HUES64 (cell line): ENCODE data around the gene BTF3.
"Not testable (repeated sequence)": the region's sequence is repeated elsewhere in the genome, so short reads cannot be mapped to it uniquely, and the experiment has no call there.

Experiments
- H3K27ac ChIP-seq: 2 replicates; pipeline ENCODE4 v1.7.0; 2013; ENCODE audit warnings: low read depth, low read length, inconsistent platforms
- H3K27me3 ChIP-seq: 2 replicates; pipeline ENCODE4 v1.6.1; 2013; ENCODE audit warnings: mild to moderate bottlenecking, low read length; ENCODE audit not compliant: insufficient read depth
- H3K36me3 ChIP-seq: 2 replicates; pipeline ENCODE4 v1.6.1; 2013; ENCODE audit warnings: mild to moderate bottlenecking, low read length; ENCODE audit not compliant: insufficient read depth
- H3K4me1 ChIP-seq: 2 replicates; pipeline ENCODE4 v1.6.1; 2013; ENCODE audit warnings: mild to moderate bottlenecking, low read length, moderate library complexity; ENCODE audit not compliant: insufficient read depth
- H3K4me3 ChIP-seq: 2 replicates; pipeline ENCODE4 v1.5.1; 2013; ENCODE audit warnings: mild to moderate bottlenecking, low read length, moderate library complexity
- H3K9ac ChIP-seq: 2 replicates; pipeline ENCODE4 v1.6.1; 2013; ENCODE audit warnings: mild to moderate bottlenecking, low read depth, low read length
- H3K9me3 ChIP-seq: 2 replicates; pipeline ENCODE4 v1.6.1; 2013; ENCODE audit warnings: low read depth, low read length; ENCODE audit not compliant: insufficient read depth
- WGBS: fragments of 150-250, 120-280 bp; methylation state at CpG from one replicate; pipeline ENCODE4 v1.1.7; 2013; ENCODE audit warnings: missing lambda C conversion rate; 5-methylcytosine and 5-hydroxymethylcytosine counted together

BTF3 gene

GRCh38 chr5:73464016-73464745 lies 34.1 kb upstream of the BTF3 start:
- no peaks in the 10 kb centered on the region for H3K36me3 ChIP-seq
- no peak overlapping the region for H3K9ac ChIP-seq
- no peaks in the 10 kb centered on the region for H3K27me3 ChIP-seq
- WGBS: 85% methylated on average over 7 of the region's 7 CpGs
- peaks cover 24% of the 10 kb centered on the region for H3K4me1 ChIP-seq
- no peak overlapping the region for H3K27ac ChIP-seq
- H3K4me3 ChIP-seq: no peak overlapping the region
- no peaks in the 10 kb centered on the region for H3K9me3 ChIP-seq

DNA sequence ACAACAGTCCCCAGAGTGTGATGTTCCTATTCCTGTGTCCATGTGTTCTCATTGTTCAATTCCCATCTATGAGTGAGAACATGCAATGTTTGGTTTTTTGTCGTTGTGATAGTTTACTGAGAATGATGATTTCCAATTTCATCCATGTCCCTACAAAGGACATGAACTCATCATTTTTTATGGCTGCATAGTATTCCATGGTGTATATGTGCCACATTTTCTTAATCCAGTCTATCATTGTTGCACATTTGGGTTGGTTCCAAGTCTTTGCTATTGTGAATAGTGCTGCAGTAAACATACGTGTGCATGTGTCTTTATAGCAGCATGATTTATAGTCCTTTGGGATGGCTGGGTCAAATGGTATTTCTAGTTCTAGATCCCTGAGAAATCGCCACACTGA lies 29.6 kb upstream of the BTF3 start:
- not testable (repeated sequence) for H3K27me3 ChIP-seq
- 94% methylated on average over 1 of the region's 3 CpGs for WGBS

DNA sequence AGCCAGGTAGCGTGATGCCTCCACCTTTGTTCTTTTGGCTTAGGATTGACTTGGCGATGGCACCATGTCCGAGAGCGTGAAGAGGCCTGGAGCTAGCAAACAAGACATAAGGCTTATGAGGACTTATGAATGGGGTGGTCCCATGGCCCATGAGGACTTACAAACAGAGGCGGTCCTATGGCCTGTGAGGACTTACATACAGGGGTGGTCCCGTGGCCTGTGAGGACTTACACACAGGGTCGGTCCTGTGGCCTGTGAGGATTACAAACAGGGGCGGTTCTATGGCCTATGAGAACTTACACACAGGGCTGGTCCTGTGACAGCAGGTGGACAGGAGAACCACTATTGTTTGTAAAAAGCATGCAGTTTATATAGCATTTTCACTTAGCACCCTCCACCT lies 28.4 kb upstream of the BTF3 start:
- Histone ChIP-seq H3K9ac (no peak overlapping the region), H3K9me3 (no peaks in the 10 kb centered on the region), H3K36me3 (no peaks in the 10 kb centered on the region), H3K4me3 (no peak overlapping the region), H3K4me1 (peaks cover 13% of the 10 kb centered on the region; the same call in 1 of the 2 replicates), H3K27me3 (no peaks in the 10 kb centered on the region), H3K27ac (no peak overlapping the region)
- WGBS: 93% methylated on average over 8 of the region's 8 CpGs

More for the DNA sequence above, 29.6 kb upstream of the BTF3 start:
- H3K9ac ChIP-seq, H3K27ac ChIP-seq, H3K9me3 ChIP-seq, H3K4me3 ChIP-seq, H3K36me3 ChIP-seq: not testable (repeated sequence)
- H3K4me1 ChIP-seq: peaks cover 13% of the 10 kb centered on the region; the same call in 1 of the 2 replicates

GRCh38 chr5:73471654-73472053 lies 26.6 kb upstream of the BTF3 start:
- Histone ChIP-seq H3K4me1 (peaks cover 2% of the 10 kb centered on the region; the same call in 1 of the 2 replicates), H3K27ac (no peak overlapping the region), H3K36me3 (no peaks in the 10 kb centered on the region), H3K27me3 (no peaks in the 10 kb centered on the region), H3K9me3 (no peaks in the 10 kb centered on the region), H3K9ac (no peak overlapping the region), H3K4me3 (no peak overlapping the region)

DNA sequence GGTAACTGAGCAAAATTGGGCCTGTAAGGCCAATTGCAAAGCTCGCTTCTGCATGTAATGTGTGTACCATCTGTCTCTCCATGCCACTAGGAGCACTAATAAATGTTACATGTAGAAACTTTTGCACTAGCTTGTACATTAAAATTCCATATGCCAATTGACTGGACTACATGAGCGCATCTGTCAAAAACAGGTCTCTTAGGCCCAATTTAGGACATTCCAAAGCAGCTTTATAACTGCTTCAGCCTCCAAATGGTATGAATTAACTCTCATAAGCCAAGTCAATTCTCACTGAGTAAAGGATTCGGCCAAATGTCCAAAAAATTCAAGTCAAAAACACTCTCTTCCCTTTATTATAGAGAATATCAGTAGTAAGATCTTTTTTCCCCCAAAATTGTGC lies 26.1 kb upstream of the BTF3 start:
- WGBS: 68% methylated on average over 2 of the region's 3 CpGs
- no peak overlapping the region for H3K4me3 ChIP-seq
- H3K27me3 ChIP-seq: no peaks in the 10 kb centered on the region
- H3K9me3 ChIP-seq: no peaks in the 10 kb centered on the region
- no peak overlapping the region for H3K27ac ChIP-seq
- H3K4me1 ChIP-seq: no peaks in the 10 kb centered on the region
- no peaks in the 10 kb centered on the region for H3K36me3 ChIP-seq
- no peak overlapping the region for H3K9ac ChIP-seq

GRCh38 chr5:73480500-73480899 lies 17.7 kb upstream of the BTF3 start:
- WGBS: 89% methylated on average over 1 of the region's 1 CpG

GRCh38 chr5:73482383-73483136 lies 15.7 kb upstream of the BTF3 start:
- H3K4me1 ChIP-seq: peaks cover 30% of the 10 kb centered on the region
- 87% methylated on average over 4 of the region's 4 CpGs for WGBS
- no peaks in the 10 kb centered on the region for H3K9me3 ChIP-seq
- no peaks in the 10 kb centered on the region for H3K36me3 ChIP-seq
- H3K4me3 ChIP-seq: no peak overlapping the region
- H3K27ac ChIP-seq: no peak overlapping the region
- H3K9ac ChIP-seq: no peak overlapping the region
- H3K27me3 ChIP-seq: no peaks in the 10 kb centered on the region

More at GRCh38 chr5:73480500-73480899, 17.7 kb upstream of the BTF3 start:
- no peaks in the 10 kb centered on the region for H3K9me3 ChIP-seq
- H3K9ac ChIP-seq: no peak overlapping the region
- no peak overlapping the region for H3K27ac ChIP-seq
- H3K4me1 ChIP-seq: peaks cover 12% of the 10 kb centered on the region
- H3K27me3 ChIP-seq: no peaks in the 10 kb centered on the region
- H3K4me3 ChIP-seq: no peak overlapping the region
- no peaks in the 10 kb centered on the region for H3K36me3 ChIP-seq

DNA sequence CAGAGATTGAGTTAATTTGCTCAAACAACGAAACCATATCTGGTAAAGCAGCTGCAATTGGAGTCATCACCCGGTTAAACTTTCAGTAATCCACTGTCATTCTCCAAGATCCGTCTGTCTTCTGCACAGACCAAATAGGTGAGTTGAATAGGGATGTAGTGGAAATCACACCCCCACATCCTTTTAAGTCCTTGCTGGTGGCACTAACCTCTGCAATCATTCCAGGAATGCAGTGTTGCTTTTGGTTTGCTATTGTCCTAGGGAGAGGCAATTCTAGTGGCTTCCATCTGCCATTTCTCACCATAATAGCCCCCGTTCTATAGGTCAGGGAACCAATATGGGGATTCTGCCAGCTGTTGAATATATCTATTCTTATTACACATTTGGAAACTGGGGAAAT lies 14.6 kb upstream of the BTF3 start:
- H3K4me3 ChIP-seq: no peak overlapping the region
- H3K36me3 ChIP-seq: no peaks in the 10 kb centered on the region
- H3K27me3 ChIP-seq: no peaks in the 10 kb centered on the region
- H3K9ac ChIP-seq: no peak overlapping the region
- no peaks in the 10 kb centered on the region for H3K9me3 ChIP-seq
- H3K27ac ChIP-seq: no peak overlapping the region
- peaks cover 40% of the 10 kb centered on the region for H3K4me1 ChIP-seq
- 97% methylated on average over 2 of the region's 4 CpGs for WGBS

GRCh38 chr5:73484511-73484910 lies 13.7 kb upstream of the BTF3 start:
- Histone ChIP-seq H3K4me3 (no peak overlapping the region), H3K4me1 (peaks cover 47% of the 10 kb centered on the region), H3K36me3 (no peaks in the 10 kb centered on the region), H3K27ac (no peak overlapping the region), H3K9ac (no peak overlapping the region), H3K9me3 (no peaks in the 10 kb centered on the region), H3K27me3 (no peaks in the 10 kb centered on the region)
- WGBS: 100% methylated on average over 1 of the region's 1 CpG

- H3K4me3 ChIP-seq: no peak overlapping the region
- H3K36me3 ChIP-seq: no peaks in the 10 kb centered on the region
- no peak overlapping the region for H3K9ac ChIP-seq
- WGBS: 94% methylated on average over 3 of the region's 3 CpGs
- H3K4me1 ChIP-seq: peaks cover 47% of the 10 kb centered on the region
- H3K9me3 ChIP-seq: no peaks in the 10 kb centered on the region
- peak overlapping the region; percentile 99; the same call in 1 of the 2 replicates for H3K27ac ChIP-seq
- H3K27me3 ChIP-seq: no peaks in the 10 kb centered on the region
Observed at GRCh38 chr5:73485715-73486114, 12.5 kb upstream of the BTF3 start.

DNA sequence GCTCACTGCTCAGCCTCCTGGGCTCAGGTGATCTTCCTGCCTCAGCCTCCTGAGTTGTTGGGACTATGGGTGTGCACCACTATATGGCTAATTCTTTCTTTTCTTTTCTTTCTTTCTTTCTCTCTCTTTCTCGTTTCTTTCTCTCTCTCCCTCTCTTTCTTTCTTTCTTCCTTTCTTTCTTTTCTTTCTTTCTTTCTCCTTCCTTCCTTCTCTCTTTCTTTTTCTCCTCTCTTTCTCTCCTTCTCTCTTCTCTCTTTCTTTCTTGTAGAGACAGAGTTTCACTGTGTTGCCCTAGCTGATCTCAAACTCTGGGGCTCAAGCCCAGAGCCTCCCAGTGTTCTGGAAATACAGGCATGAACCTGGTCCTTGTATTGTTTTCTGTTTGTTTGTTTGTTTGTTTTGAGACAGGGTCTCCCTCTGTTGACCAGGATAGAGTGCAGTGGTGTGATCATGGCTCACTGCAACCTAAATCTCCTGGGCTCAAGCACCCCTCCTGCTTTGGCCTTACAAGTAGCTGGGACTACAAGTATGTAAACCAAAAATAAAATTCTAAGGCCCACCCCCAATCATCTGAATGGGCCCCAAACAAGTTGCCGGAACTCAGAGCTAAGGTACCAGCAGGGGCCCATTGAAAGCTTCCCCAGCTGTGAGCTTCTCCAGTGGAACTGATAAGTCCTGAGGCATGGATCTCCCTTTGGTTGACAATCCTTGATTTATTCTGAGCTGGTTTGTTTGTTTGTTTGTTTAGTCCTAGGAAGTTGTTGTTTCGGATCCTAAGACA lies 11.9 kb upstream of the BTF3 start:
- H3K4me3 ChIP-seq: peak overlapping the region; percentile 28
- WGBS: 49% methylated on average over 3 of the region's 3 CpGs
- peak overlapping the region; percentile 99 for H3K27ac ChIP-seq
- H3K27me3 ChIP-seq: no peaks in the 10 kb centered on the region
- H3K9me3 ChIP-seq: no peaks in the 10 kb centered on the region
- H3K9ac ChIP-seq: peak overlapping the region; percentile 54
- peaks cover 47% of the 10 kb centered on the region for H3K4me1 ChIP-seq
- no peaks in the 10 kb centered on the region for H3K36me3 ChIP-seq
